HG02885 (cell line): Measurements from ENCODE around the gene ARMC12.

Experiments used
- ATAC-seq: cut with Tn5 transposase; IDR thresholded peaks from one replicate; pipeline ENCODE4 v1.9.1; 2021; ENCODE audit warnings: mild to moderate bottlenecking; ENCODE audit not compliant: unreplicated experiment, poor library complexity

Gene ARMC12

GRCh38 chr6:35769211-35769610, 32.4 kb downstream of the ARMC12 start:
- no peak for ATAC-seq

- ATAC-seq: no peak
Measured at GRCh38 chr6:35771343-35771627, 34.5 kb downstream of the ARMC12 start.

GRCh38 chr6:35774116-35774794, 37.4 kb downstream of the ARMC12 start:
- no peak for ATAC-seq

GRCh38 chr6:35775031-35775430, 38.2 kb downstream of the ARMC12 start:
- no peak for ATAC-seq

GRCh38 chr6:35776364-35777215, 39.8 kb downstream of the ARMC12 start, which contains the start of gene CLPSL2:
TSS of gene CLPSL2 (plus strand) at chr6:35776598. CDS start at chr6:35776619, 21 bp downstream.
- ATAC-seq: no peak

GRCh38 chr6:35777356-35778102, 40.7 kb downstream of the ARMC12 start:
- ATAC-seq: no peak

- ATAC-seq: no peak
Measured at GRCh38 chr6:35778437-35778836, 41.6 kb downstream of the ARMC12 start.

GRCh38 chr6:35780719-35781118, 43.9 kb downstream of the ARMC12 start, which contains the start of gene CLPSL1:
TSS of gene CLPSL1 (plus strand) at chr6:35781019. CDS start at chr6:35781111, 92 bp downstream.
- no peak for ATAC-seq

GRCh38 chr6:35781290-35781689, 44.5 kb downstream of the ARMC12 start:
- no peak for ATAC-seq

GRCh38 chr6:35782424-35782823, 45.6 kb downstream of the ARMC12 start:
- no peak for ATAC-seq

- no peak for ATAC-seq
Measured at GRCh38 chr6:35784200-35784599, 47.4 kb downstream of the ARMC12 start.

GRCh38 chr6:35786272-35786671, 49.4 kb downstream of the ARMC12 start:
- ATAC-seq: no peak

GRCh38 chr6:35786810-35787209, 50.0 kb downstream of the ARMC12 start:
- no peak for ATAC-seq

- ATAC-seq: no peak
Measured at GRCh38 chr6:35787266-35788218, 50.7 kb downstream of the ARMC12 start.

GRCh38 chr6:35788423-35788982, 51.7 kb downstream of the ARMC12 start:
- no peak for ATAC-seq

GRCh38 chr6:35790683-35791082, 53.9 kb downstream of the ARMC12 start:
- no peak for ATAC-seq

GRCh38 chr6:35794536-35795452, 58.0 kb downstream of the ARMC12 start:
- no peak for ATAC-seq

GRCh38 chr6:35795453-35796071, 58.7 kb downstream of the ARMC12 start:
- no peak for ATAC-seq
